PFSK-1 (cell line): ENCODE results near the gene IKZF4.

ENCODE experiments used
- POLR2AphosphoS5 ChIP-seq: IDR thresholded peaks from 2 replicates; pipeline ENCODE4 v1.6.1; 2012; ENCODE audit warnings: low read depth, mild to moderate bottlenecking, control low read depth, low read length, moderate library complexity
- SIN3A ChIP-seq: IDR thresholded peaks from 2 replicates; pipeline ENCODE4 v1.6.1; 2012; ENCODE audit warnings: mild to moderate bottlenecking, low read length, moderate library complexity, borderline replicate concordance; ENCODE audit not compliant: insufficient read depth
- TF ChIP-seq, protein P1 (sequence below), 2 experiments: IDR thresholded peaks; 2 replicates each; pipeline versions ENCODE4 v1.6.1 to v1.8.0; 2011 to 2012; ENCODE audit warnings: low read depth in 2 of 2, low read length in 2 of 2, control low read depth in 1 of 2, inconsistent platforms in 1 of 2, mild to moderate bottlenecking in 1 of 2, moderate library complexity in 1 of 2; ENCODE audit not compliant: insufficient read depth in 1 of 2

DNA sequence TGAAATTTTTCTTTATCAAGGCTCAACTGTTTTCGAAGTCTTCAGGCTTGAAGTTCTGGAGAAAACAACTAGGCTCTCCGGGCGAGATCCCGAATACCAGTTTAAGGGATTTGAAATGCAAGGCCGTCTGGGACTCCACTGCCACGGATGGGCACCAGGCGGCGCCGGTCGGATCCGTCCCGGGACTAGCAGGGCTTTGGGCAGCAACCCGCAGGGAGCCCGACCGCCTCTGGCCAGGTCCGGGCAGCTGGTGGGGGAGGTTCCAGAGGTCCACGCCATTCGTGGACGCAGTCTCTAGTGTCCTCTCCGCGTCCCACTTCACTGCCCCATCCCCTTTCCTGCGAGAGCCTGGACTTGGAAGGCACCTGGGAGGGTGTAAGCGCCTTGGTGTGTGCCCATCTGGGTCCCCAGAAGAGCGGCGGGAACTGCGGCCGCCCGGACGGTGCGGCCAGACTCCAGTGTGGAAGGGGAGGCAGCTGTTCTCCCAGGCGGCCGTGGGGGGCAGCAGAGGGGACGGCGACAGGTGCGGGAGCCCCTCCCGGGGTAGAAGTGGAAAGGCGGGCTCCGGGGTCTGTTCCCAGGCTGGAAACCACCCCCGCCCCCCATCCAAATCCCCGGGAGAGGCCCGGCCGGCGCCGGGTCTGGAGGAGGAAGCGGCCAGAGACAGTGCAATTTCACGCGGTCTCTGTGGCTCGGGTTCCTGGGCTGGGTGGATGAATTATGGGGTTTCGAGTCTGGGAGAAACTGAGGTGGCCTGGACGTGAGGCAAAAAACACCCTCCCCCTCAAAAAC lies 58.3 kb downstream of the IKZF4 start:
- TF ChIP-seq, protein P1, sequence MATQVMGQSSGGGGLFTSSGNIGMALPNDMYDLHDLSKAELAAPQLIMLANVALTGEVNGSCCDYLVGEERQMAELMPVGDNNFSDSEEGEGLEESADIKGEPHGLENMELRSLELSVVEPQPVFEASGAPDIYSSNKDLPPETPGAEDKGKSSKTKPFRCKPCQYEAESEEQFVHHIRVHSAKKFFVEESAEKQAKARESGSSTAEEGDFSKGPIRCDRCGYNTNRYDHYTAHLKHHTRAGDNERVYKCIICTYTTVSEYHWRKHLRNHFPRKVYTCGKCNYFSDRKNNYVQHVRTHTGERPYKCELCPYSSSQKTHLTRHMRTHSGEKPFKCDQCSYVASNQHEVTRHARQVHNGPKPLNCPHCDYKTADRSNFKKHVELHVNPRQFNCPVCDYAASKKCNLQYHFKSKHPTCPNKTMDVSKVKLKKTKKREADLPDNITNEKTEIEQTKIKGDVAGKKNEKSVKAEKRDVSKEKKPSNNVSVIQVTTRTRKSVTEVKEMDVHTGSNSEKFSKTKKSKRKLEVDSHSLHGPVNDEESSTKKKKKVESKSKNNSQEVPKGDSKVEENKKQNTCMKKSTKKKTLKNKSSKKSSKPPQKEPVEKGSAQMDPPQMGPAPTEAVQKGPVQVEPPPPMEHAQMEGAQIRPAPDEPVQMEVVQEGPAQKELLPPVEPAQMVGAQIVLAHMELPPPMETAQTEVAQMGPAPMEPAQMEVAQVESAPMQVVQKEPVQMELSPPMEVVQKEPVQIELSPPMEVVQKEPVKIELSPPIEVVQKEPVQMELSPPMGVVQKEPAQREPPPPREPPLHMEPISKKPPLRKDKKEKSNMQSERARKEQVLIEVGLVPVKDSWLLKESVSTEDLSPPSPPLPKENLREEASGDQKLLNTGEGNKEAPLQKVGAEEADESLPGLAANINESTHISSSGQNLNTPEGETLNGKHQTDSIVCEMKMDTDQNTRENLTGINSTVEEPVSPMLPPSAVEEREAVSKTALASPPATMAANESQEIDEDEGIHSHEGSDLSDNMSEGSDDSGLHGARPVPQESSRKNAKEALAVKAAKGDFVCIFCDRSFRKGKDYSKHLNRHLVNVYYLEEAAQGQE (IDR thresholded peaks at IDR 0.05; ENCODE audit: insufficient read depth in 1 of 2, low read depth in 2 of 2, low read length in 2 of 2): no peak
- TF ChIP-seq SIN3A (no peak), POLR2AphosphoS5 (peak; percentile 27; the same call in 1 of the 2 replicates)
